ENCODE measurements around the gene CRK. TPM values are rescaled to one million over a fixed set of nuclear protein-coding genes. Genes with fewer than 3 reads are reported as not detected.

The CRK gene
- 60.5 and 68.4 TPM in 2 replicates for total RNA-seq (2014; rRNA removed; shearing (Covaris generic))

DNA sequence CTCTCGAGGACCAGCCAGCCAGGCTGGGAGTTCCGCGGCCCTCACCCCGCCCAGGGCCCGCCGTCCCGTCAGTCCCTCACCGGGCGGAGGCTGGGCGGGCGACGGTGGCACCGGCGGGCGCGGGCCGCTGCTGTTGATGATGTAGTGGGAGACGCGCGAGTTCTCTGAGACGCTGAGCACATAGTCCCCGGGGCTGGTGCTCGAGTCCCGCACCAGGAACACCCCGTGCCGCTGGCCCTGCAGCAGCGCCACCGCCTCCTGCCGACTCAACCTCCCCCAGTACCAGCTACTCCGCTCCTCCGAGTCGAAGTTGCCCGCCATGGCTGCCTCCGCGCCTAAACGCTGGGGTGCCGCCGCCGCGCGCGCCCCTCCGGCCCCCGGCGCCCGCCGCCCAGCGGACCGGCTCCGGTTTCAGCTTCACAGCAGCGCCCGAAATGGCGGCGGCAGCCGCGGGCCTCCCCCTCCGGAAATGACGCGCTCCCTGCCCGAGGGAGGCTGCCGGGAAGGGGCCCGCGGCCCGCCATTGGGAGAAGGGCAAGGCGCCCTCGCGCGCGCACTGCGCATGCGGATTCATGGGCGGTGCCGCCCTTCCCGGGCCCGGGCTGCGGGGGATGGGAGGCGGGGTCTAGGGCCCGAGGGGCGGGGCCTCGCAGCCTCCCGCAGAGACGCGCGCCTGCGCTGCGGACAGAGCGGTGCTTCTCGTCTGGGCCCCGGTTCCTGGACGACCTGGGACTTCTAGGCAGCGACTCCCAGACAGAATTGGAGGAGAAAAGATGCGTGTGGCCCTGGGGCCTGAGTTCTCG, at the start of gene CRK:
TSS of gene CRK (minus strand) at position 436 of the 803 bp plus-strand sequence. CDS start at position 321, 115 bp downstream.
- no peaks in the 10 kb centered on the region for H3K27me3 ChIP-seq (ENCODE audit: control insufficient read depth, insufficient read depth, low read length)
- peak within 1 kb of the TSS; percentile 96 for H3K4me3 ChIP-seq (ENCODE audit: insufficient read depth, low read depth, low read length)
- peaks cover 3% of the 10 kb centered on the region for H3K36me3 ChIP-seq (replicated peaks; ENCODE audit: control insufficient read depth, insufficient read depth, low read length)
- DNase-seq: peak; percentile 100

GRCh38 chr17:1505586-1505985, 49.6 kb upstream of the CRK start:
- no peaks in the 10 kb centered on the region; the same call in 1 of the 2 replicates for H3K36me3 ChIP-seq (replicated peaks; ENCODE audit: control insufficient read depth, insufficient read depth, low read length)
- DNase-seq: no peak
- no peak overlapping the region for H3K4me3 ChIP-seq (ENCODE audit: insufficient read depth, low read depth, low read length)
- H3K27me3 ChIP-seq (ENCODE audit: control insufficient read depth, insufficient read depth, low read length): no peaks in the 10 kb centered on the region

GRCh38 chr17:1504866-1505265, 48.8 kb upstream of the CRK start:
- no peaks in the 10 kb centered on the region for H3K27me3 ChIP-seq (ENCODE audit: control insufficient read depth, insufficient read depth, low read length)
- DNase-seq: no peak
- H3K4me3 ChIP-seq (ENCODE audit: insufficient read depth, low read depth, low read length): no peak overlapping the region
- no peaks in the 10 kb centered on the region; the same call in 1 of the 2 replicates for H3K36me3 ChIP-seq (replicated peaks; ENCODE audit: control insufficient read depth, insufficient read depth, low read length)

DNA sequence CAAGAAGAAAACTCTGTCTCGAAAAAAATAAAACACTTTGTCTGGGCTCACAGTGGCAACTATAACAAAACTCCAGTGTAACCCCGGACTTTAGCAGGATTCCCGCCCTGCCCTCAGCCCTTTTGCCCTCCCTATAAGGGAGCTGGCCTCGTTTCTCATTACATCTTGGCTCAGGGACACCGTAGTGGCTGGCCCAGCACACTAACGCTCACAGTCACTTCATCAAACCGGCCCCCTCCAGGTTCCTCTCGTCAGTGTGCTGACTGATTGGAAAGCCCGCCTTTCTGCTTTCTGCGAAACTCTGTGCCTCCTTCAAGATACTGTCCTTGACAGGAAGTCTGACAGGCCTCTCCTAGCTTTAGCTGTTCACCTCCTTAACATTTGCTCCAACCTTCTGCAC, 47.7 kb upstream of the CRK start:
- H3K36me3 ChIP-seq (replicated peaks; ENCODE audit: control insufficient read depth, insufficient read depth, low read length): no peaks in the 10 kb centered on the region

GRCh38 chr17:1498869-1499268, 42.8 kb upstream of the CRK start:
- Histone ChIP-seq H3K27me3 (ENCODE audit: control insufficient read depth, insufficient read depth, low read length) (no peaks in the 10 kb centered on the region), H3K36me3 (replicated peaks; ENCODE audit: control insufficient read depth, insufficient read depth, low read length) (no peaks in the 10 kb centered on the region; the same call in none of the 2 replicates), H3K4me3 (ENCODE audit: insufficient read depth, low read depth, low read length) (no peak overlapping the region)
- DNase-seq: no peak

More for the DNA sequence above, 47.7 kb upstream of the CRK start:
- no peak for DNase-seq
- no peaks in the 10 kb centered on the region for H3K27me3 ChIP-seq (ENCODE audit: control insufficient read depth, insufficient read depth, low read length)
- H3K4me3 ChIP-seq (ENCODE audit: insufficient read depth, low read depth, low read length): no peak overlapping the region

GRCh38 chr17:1498233-1498632, 42.2 kb upstream of the CRK start:
- H3K4me3 ChIP-seq (ENCODE audit: insufficient read depth, low read depth, low read length): no peak overlapping the region
- no peaks in the 10 kb centered on the region; the same call in none of the 2 replicates for H3K36me3 ChIP-seq (replicated peaks; ENCODE audit: control insufficient read depth, insufficient read depth, low read length)
- H3K27me3 ChIP-seq (ENCODE audit: control insufficient read depth, insufficient read depth, low read length): no peaks in the 10 kb centered on the region
- DNase-seq: no peak

DNA sequence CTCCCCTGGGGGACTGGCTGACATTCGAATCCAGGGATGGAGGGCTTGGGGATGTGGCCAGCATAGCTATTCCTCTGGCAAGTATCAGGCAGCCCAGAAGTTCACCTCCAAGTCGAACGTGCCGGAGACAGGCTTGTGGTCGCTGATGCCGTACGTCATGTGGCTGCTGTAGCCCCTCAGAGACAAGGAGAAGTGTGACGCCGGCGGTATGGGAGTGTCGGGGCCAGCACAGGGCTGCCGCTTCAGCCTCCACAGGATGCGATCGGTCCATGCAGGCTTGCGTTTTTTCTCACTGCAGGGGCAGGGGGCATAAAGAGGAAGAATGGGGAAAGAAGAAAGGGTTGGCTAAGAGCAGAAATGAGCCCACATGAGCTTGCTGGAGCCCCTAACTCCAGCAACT, 41.8 kb upstream of the CRK start:
- Histone ChIP-seq H3K36me3 (replicated peaks; ENCODE audit: control insufficient read depth, insufficient read depth, low read length) (no peaks in the 10 kb centered on the region; the same call in none of the 2 replicates), H3K27me3 (ENCODE audit: control insufficient read depth, insufficient read depth, low read length) (no peaks in the 10 kb centered on the region), H3K4me3 (ENCODE audit: insufficient read depth, low read depth, low read length) (no peak overlapping the region)
- DNase-seq: no peak

DNA sequence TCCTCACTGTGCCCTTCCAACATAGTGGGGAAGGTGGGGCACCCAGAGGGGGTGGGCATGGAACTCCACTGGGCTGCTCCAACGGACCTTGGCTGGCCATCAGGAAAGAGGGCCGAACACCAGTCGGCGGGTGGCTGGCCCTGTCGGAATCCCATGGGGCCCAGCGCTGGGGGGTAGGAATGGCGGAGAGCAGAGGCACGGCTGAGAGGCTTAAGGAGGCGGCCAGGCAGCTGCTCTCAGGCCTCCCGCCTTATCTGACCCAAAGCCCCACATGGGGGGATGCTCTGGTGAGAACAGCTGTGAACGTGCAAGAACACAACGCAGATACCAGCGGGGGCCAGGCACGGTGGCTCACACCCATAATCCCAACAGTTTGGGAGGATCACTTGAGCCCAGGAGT, 40.8 kb upstream of the CRK start:
- H3K4me3 ChIP-seq (ENCODE audit: insufficient read depth, low read depth, low read length): no peak overlapping the region
- no peak for DNase-seq
- no peaks in the 10 kb centered on the region; the same call in none of the 2 replicates for H3K36me3 ChIP-seq (replicated peaks; ENCODE audit: control insufficient read depth, insufficient read depth, low read length)
- H3K27me3 ChIP-seq (ENCODE audit: control insufficient read depth, insufficient read depth, low read length): peaks cover 3% of the 10 kb centered on the region; the same call in 1 of the 2 replicates

DNA sequence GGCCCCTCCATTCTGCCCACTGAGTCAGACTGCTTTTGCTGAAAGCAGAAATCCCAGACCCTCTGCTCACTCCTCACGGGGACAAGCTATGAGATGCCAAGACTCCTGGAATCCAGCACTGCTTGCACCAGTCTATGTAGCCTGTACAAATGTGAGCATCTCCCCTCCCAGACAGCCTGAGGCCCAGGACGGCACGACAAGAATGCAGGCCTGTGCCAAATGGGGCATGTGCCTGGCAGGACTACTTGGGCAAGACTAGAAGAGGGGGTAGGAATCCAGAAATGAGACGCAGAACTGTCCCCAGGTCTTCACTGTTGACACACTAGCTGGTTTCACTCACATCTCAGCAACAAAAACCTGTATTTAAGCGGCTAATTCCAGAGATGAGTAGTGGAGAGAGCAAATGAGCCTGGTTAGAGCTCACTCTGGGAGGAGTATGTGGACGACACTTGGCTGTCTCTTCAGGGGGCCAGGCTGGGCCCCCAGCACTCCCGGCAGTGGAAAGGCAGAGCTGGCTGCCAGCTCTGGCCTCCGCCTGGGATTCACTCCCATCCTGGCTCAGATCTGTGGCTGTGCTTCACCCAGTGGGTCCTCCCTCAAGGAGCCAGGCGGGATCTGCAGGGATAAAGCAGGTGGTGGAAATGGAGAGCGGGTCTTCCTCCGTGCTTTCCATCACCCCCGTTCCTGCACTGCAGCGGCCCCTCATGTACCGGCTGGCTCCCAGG, 39.4 kb upstream of the CRK start:
- H3K36me3 ChIP-seq (replicated peaks; ENCODE audit: control insufficient read depth, insufficient read depth, low read length): no peaks in the 10 kb centered on the region; the same call in none of the 2 replicates

DNA sequence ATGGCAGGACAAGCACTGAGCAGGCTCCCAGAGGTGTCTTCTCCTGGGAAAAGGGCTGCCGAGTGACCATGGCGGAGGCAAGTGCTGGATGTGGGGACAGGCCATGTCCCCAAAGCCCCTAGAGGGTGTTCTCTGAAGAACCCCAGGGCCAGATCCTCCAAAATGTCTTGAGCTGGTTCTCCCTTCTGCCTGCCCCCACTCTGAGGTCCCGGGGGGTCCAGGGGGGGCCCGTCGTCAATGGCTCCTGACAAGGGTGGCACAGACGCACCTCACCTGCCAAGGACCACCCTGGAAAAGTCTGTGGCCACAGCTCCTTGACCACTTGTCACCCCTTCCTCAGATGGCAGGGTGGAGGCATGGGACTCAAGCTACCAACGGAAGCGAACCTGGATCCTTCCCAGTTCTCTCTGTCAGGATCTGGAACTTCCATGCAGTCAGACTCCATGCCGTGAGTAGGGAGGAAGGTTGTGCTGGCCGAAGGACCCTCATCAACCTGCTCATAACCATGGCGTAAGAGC, 38.8 kb upstream of the CRK start:
- Histone ChIP-seq H3K36me3 (replicated peaks; ENCODE audit: control insufficient read depth, insufficient read depth, low read length) (no peaks in the 10 kb centered on the region; the same call in none of the 2 replicates), H3K27me3 (ENCODE audit: control insufficient read depth, insufficient read depth, low read length) (peaks cover 4% of the 10 kb centered on the region; the same call in 1 of the 2 replicates), H3K4me3 (ENCODE audit: insufficient read depth, low read depth, low read length) (no peak overlapping the region)
- DNase-seq: no peak

More for the DNA sequence above, 39.4 kb upstream of the CRK start:
- H3K4me3 ChIP-seq (ENCODE audit: insufficient read depth, low read depth, low read length): no peak overlapping the region
- peaks cover 4% of the 10 kb centered on the region; the same call in 1 of the 2 replicates for H3K27me3 ChIP-seq (ENCODE audit: control insufficient read depth, insufficient read depth, low read length)
- no peak for DNase-seq

DNA sequence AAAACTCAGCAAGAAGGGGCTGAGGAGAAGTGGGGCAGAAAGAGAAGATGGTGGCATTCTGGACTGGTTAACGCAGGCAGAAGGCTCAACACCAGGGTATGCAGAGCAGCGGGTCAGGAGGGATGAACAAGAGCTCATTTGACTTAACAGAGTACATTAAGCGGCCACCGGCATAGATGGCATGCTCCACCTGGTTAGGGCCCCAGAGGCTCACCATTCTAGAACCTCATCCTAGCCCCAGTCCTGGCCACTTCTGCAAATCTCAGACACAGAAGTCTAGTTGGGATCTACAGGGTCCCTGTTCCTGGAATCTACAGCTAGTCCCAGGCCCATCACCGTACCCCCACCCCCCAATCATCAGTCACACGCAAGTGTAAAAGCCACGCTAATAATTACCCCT, 38.2 kb upstream of the CRK start:
- no peak for DNase-seq
- Histone ChIP-seq H3K27me3 (ENCODE audit: control insufficient read depth, insufficient read depth, low read length) (peaks cover 4% of the 10 kb centered on the region; the same call in 1 of the 2 replicates), H3K4me3 (ENCODE audit: insufficient read depth, low read depth, low read length) (no peak overlapping the region), H3K36me3 (replicated peaks; ENCODE audit: control insufficient read depth, insufficient read depth, low read length) (no peaks in the 10 kb centered on the region; the same call in none of the 2 replicates)

- H3K27me3 ChIP-seq (ENCODE audit: control insufficient read depth, insufficient read depth, low read length): peaks cover 4% of the 10 kb centered on the region; the same call in 1 of the 2 replicates
- no peak overlapping the region for H3K4me3 ChIP-seq (ENCODE audit: insufficient read depth, low read depth, low read length)
- H3K36me3 ChIP-seq (replicated peaks; ENCODE audit: control insufficient read depth, insufficient read depth, low read length): no peaks in the 10 kb centered on the region; the same call in none of the 2 replicates
- peak; percentile 64 for DNase-seq
Observed at GRCh38 chr17:1493291-1493980, 37.4 kb upstream of the CRK start.

DNA sequence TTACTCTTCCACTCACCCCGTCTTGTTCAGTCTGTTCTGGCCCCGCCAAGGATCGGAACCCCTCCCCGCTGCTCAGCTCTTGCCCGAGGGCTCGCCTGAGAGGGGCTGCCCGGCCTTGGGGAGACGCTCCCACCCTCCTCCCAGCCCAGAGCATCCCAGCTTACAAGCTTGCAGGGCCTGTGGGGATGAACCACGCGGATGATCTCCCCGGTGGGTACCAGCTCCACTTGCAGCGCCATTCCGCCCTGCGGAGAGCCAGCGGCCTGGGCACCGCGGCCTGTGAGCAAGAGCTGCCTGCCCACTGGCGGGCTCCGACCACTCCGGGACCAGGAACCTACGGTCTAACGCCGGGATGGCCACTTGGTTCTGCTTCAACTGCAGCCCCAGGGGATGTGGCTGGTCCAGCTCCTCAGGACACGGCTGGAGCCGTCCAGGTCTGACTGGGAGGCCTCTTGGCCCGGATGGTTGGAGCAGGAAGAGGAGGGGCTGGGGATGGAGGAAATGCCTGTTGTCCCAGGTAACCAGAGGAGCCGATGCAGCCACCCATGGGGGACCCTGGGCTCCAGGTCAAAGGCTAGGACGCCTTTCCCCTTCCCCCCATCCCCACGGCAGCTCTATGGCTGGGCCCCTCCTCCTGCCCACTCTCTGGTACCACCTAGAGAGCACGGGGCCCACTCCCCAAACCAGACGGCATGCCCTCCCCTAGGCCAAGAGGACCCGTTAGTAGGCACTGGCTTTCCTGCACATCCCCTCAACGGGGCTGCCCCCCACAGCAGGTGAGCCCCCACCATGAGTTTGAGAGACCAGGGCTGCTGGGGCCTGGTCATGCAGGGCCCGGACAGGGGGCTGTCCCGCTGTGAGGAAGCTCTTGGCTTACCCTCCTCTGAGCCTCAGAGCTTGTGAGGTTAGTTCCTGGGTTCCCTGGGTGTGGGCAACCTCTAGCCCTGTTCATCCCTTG, 36.5 kb upstream of the CRK start, which contains the start of gene MYO1C:
TSS of gene MYO1C (minus strand) at position 438 of the 958 bp plus-strand sequence. CDS start at position 239, 199 bp downstream.
- peak within 1 kb of the TSS; percentile 72 for H3K4me3 ChIP-seq (ENCODE audit: insufficient read depth, low read depth, low read length)
- peak; percentile 88 for DNase-seq
- H3K36me3 ChIP-seq (replicated peaks; ENCODE audit: control insufficient read depth, insufficient read depth, low read length): no peaks in the 10 kb centered on the region; the same call in none of the 2 replicates
- H3K27me3 ChIP-seq (ENCODE audit: control insufficient read depth, insufficient read depth, low read length): peaks cover 4% of the 10 kb centered on the region; the same call in 1 of the 2 replicates
